Hepatocyte (in vitro differentiated cells): Measurements from ENCODE around the gene TCTN1. TPM values are rescaled to one million over a fixed set of nuclear protein-coding genes. Genes with fewer than 3 reads are reported as not detected.

Source experiments
- DNase-seq: peaks from one replicate; pipeline ENCODE4 v3.0.0-alpha.2; 2016; ENCODE audit warnings: low spot score
- H2AFZ ChIP-seq: fragments of 200-600 bp; sonication (generic); 2 replicates; pipeline ENCODE4 v1.6.0; 2016; ENCODE audit warnings: antibody characterized with exemption, mild to moderate bottlenecking
- H3K27ac ChIP-seq: fragments of 200-600 bp; sonication (generic); 2 replicates; pipeline ENCODE4 v1.5.1; 2016; ENCODE audit warnings: mild to moderate bottlenecking
- H3K27me3 ChIP-seq: fragments of 200-600 bp; sonication (generic); 2 replicates; pipeline ENCODE4 v1.6.1; 2016
- H3K36me3 ChIP-seq: fragments of 200-600 bp; sonication (generic); replicated peaks from 2 replicates; pipeline ENCODE4 v1.5.1; 2016; ENCODE audit warnings: low read depth; ENCODE audit not compliant: insufficient read depth
- H3K4me1 ChIP-seq: fragments of 200-600 bp; sonication (generic); 2 replicates; pipeline ENCODE4 v1.5.1; 2016; ENCODE audit warnings: mild to moderate bottlenecking, moderate library complexity; ENCODE audit not compliant: insufficient read depth
- H3K4me2 ChIP-seq: fragments of 200-600 bp; sonication (generic); 2 replicates; pipeline ENCODE4 v1.6.0; 2016
- H3K4me3 ChIP-seq: fragments of 200-600 bp; sonication (generic); 2 replicates; pipeline ENCODE4 v1.5.1; 2016; ENCODE audit warnings: mild to moderate bottlenecking
- H3K79me2 ChIP-seq: fragments of 200-600 bp; sonication (generic); 2 replicates; pipeline ENCODE4 v1.6.0; 2017; ENCODE audit warnings: mild to moderate bottlenecking
- H3K9me2 ChIP-seq: fragments of 200-600 bp; sonication (generic); replicated peaks from 2 replicates; pipeline ENCODE4 v1.6.0; 2017; ENCODE audit warnings: mild to moderate bottlenecking; ENCODE audit not compliant: insufficient read depth
- H3K9me3 ChIP-seq: fragments of 200-600 bp; sonication (generic); 2 replicates; pipeline ENCODE4 v1.5.1; 2016; ENCODE audit warnings: low read depth, mild to moderate bottlenecking
- H4K20me1 ChIP-seq: fragments of 200-600 bp; sonication (generic); 2 replicates; pipeline ENCODE4 v1.6.0; 2016; ENCODE audit warnings: mild to moderate bottlenecking; ENCODE audit not compliant: insufficient read depth, poor library complexity, severe bottlenecking
- EZH2 ChIP-seq: fragments of 200-600 bp; sonication (generic); IDR thresholded peaks from 2 replicates; pipeline ENCODE4 v1.6.1; 2016; ENCODE audit warnings: antibody characterized with exemption, mild to moderate bottlenecking, borderline replicate concordance
- EZH2phosphoT487 ChIP-seq: fragments of 200-600 bp; sonication (generic); IDR thresholded peaks from one replicate; pipeline ENCODE4 v1.6.1; 2018; ENCODE audit warnings: antibody characterized with exemption, mild to moderate bottlenecking, low read depth, moderate library complexity; ENCODE audit not compliant: unreplicated experiment, severe bottlenecking
- whole genome bisulfite sequencing: methylation state at CpG from one replicate; pipeline ENCODE4 v1.1.6; 2016; ENCODE audit warnings: low lambda C conversion rate; ENCODE audit errors: missing lambda C conversion rate; 5-methylcytosine and 5-hydroxymethylcytosine counted together
- polyA plus RNA-seq: library from polyadenylated mRNA; unstranded; fragments of >200 nt; fragmentation: Nextera tagmentation; extraction: Ambion mirVana; gene quantifications from 2 replicates; pipeline ENCODE4 v1.2.1, GENCODE V29; 2016
- total RNA-seq: library from RNA; depleted of rRNA; stranded (reverse); fragments of >200 nt; gene quantifications from 2 replicates; pipeline ENCODE4 v1.2.3, GENCODE V29; 2014
- TF ChIP-seq, protein P1 (sequence below): fragments of 200-600 bp; sonication (generic); IDR thresholded peaks from 2 replicates; pipeline ENCODE4 v1.5.1; 2016; ENCODE audit warnings: antibody characterized with exemption, mild to moderate bottlenecking; ENCODE audit not compliant: poor library complexity

TCTN1 gene
- total and polyA plus RNA-seq, 2 experiments from 2014 or later, result 39.0 to 40.6 TPM

DNA sequence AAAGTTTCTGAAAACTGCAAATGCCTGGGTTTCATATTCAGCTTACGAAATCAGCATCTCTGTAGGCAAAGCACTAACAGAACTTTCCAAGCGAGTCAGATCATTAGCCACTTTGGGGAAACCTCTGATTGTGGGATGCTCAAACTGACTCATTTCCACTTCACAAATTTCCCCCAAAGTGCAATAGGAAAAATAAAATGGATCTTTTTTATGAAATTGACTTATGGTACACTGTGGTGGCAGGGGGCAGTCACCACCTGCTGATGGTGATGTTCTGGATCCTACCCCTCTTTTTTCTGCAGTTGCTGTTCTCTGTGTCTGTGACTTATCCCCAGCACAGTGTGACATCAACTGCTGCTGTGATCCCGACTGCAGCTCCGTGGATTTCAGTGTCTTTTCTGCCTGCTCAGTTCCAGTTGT, 5.6 kb downstream of the TCTN1 start:
- Histone ChIP-seq H3K79me2 (peaks cover 7% of the 10 kb centered on the region), H3K9me2 (no peaks in the 10 kb centered on the region), H3K36me3 (no peaks in the 10 kb centered on the region), H3K4me1 (peaks cover 3% of the 10 kb centered on the region), H3K27me3 (no peaks in the 10 kb centered on the region), H3K4me2 (no peak overlapping the region), H4K20me1 (no peaks in the 10 kb centered on the region), H3K4me3 (no peak overlapping the region), H3K27ac (no peak overlapping the region), H3K9me3 (no peaks in the 10 kb centered on the region), H2AFZ (no peak overlapping the region)
- DNase-seq, result no peak
- 84% methylated on average over 4 of the region's 4 CpGs for WGBS
- TF ChIP-seq EZH2 (no peak), EZH2phosphoT487 (no peak)
- TF ChIP-seq, protein P1, sequence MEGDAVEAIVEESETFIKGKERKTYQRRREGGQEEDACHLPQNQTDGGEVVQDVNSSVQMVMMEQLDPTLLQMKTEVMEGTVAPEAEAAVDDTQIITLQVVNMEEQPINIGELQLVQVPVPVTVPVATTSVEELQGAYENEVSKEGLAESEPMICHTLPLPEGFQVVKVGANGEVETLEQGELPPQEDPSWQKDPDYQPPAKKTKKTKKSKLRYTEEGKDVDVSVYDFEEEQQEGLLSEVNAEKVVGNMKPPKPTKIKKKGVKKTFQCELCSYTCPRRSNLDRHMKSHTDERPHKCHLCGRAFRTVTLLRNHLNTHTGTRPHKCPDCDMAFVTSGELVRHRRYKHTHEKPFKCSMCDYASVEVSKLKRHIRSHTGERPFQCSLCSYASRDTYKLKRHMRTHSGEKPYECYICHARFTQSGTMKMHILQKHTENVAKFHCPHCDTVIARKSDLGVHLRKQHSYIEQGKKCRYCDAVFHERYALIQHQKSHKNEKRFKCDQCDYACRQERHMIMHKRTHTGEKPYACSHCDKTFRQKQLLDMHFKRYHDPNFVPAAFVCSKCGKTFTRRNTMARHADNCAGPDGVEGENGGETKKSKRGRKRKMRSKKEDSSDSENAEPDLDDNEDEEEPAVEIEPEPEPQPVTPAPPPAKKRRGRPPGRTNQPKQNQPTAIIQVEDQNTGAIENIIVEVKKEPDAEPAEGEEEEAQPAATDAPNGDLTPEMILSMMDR, result no peak

DNA sequence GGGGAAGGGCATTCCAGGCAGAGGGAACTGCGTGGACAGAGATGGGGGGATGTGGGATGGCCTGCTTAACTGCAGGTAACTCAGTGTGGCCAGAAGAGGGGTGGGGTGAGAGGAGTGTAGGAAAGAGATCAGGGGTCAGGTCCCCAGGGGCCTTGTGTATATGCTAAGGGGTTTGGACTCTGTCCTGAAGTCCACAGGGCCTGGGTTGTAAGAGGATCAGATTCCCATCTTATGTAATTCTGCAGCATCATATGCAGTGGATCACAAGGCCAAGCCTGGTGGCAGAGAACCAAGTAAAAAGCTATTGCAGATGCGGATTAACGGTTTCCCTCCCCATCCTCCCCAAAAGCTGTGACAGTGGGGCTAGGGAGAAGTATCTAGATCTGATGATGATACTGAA, 8.7 kb downstream of the TCTN1 start:
- Histone ChIP-seq H3K27ac (no peak overlapping the region), H3K4me2 (no peak overlapping the region), H2AFZ (no peak overlapping the region), H3K36me3 (no peaks in the 10 kb centered on the region), H3K9me3 (no peaks in the 10 kb centered on the region), H3K9me2 (no peaks in the 10 kb centered on the region), H3K4me1 (no peaks in the 10 kb centered on the region), H3K79me2 (no peaks in the 10 kb centered on the region), H4K20me1 (no peaks in the 10 kb centered on the region), H3K27me3 (no peaks in the 10 kb centered on the region), H3K4me3 (no peak overlapping the region)
- 89% methylated on average over 3 of the region's 3 CpGs for WGBS
- TF ChIP-seq, protein P1, result no peak
- TF ChIP-seq EZH2 (no peak), EZH2phosphoT487 (no peak)
- DNase-seq, result no peak

DNA sequence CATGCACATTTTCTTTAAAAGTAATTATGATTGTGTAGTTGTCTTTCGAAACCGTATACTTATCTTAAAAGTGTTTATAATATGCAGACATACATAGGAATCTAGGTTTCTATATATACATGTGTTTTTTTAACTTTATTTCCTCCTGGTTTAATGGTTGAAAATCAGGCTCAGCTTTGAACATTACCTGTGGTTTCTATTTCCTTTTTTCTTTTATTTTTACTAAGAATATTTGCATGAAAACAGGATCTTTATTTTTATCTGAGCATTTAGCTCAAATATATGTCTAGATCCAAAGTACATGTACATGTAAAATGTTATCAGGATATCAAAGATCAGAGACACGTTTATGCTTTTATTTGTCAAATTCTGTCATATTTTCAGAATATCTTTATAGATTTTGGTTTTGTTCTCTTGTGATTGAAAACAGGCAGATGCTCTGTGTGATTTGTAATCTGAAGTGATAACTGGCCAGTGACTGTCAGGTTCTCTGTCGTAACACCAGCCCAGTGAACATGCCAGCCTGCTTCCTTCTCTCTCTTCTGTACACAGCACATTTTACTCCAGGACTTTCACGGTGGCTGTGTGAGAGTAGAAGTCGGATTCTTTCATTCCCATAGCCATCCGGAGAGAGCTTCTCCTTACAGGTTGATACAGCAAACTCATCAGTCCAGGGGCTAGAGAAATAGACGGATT, 13.7 kb downstream of the TCTN1 start:
- H3K9me3 ChIP-seq, result no peaks in the 10 kb centered on the region
- no peaks in the 10 kb centered on the region for H3K4me1 ChIP-seq
- DNase-seq, result no peak
- no peak overlapping the region for H3K27ac ChIP-seq
- no peaks in the 10 kb centered on the region for H3K36me3 ChIP-seq
- H3K79me2 ChIP-seq, result no peaks in the 10 kb centered on the region
- no peak overlapping the region for H2AFZ ChIP-seq
- TF ChIP-seq EZH2, result no peak
- TF ChIP-seq, protein P1, result no peak
- no peak for TF ChIP-seq EZH2phosphoT487
- WGBS, result 92% methylated on average over 8 of the region's 8 CpGs
- H3K9me2 ChIP-seq, result no peaks in the 10 kb centered on the region
- no peaks in the 10 kb centered on the region for H3K27me3 ChIP-seq
- H3K4me3 ChIP-seq, result no peak overlapping the region
- H4K20me1 ChIP-seq, result no peaks in the 10 kb centered on the region
- no peak overlapping the region for H3K4me2 ChIP-seq

DNA sequence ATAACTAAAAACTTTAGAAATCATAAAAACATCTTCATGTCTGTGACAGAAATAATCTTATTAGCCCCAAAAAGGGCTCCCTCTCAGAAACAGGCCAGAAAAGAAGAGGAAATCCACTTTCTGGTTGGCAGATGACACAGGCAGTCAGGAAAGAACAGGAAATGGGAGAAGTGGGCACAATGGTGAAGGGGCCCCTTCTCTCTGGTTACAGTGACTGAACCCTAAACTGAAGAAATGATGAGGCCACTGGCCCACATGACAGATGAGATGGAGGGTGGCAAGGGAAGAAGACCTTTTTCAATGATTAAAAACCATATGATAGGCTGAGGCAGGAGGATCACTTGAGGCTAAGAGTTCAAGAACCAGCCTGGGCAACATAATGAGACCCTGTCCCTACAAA, 21.1 kb downstream of the TCTN1 start:
- H3K4me3 ChIP-seq, result no peak overlapping the region
- no peak overlapping the region for H3K27ac ChIP-seq
- H3K4me2 ChIP-seq, result no peak overlapping the region
- H3K9me2 ChIP-seq, result no peaks in the 10 kb centered on the region
- H3K36me3 ChIP-seq, result no peaks in the 10 kb centered on the region
- no peaks in the 10 kb centered on the region for H3K4me1 ChIP-seq
- no peaks in the 10 kb centered on the region for H3K27me3 ChIP-seq
- no peak for DNase-seq
- TF ChIP-seq, protein P1, result no peak
- no peak for TF ChIP-seq EZH2phosphoT487
- TF ChIP-seq EZH2, result no peak
- no peak overlapping the region for H2AFZ ChIP-seq
- no peaks in the 10 kb centered on the region for H3K9me3 ChIP-seq
- no peaks in the 10 kb centered on the region for H3K79me2 ChIP-seq
- no peaks in the 10 kb centered on the region for H4K20me1 ChIP-seq
